K562 (cell line): ENCODE results near the gene CCDC136. TPM values are rescaled to one million over a fixed set of nuclear protein-coding genes. Genes with fewer than 3 reads are reported as not detected.
A peak's percentile ranks its signal among the peaks of the same experiment; 100 is the strongest.

ENCODE experiments used
- BRF2 ChIP-seq: IDR thresholded peaks from 3 replicates; pipeline ENCODE4 v1.6.1; 2011; ENCODE audit warnings: borderline replicate concordance, mild to moderate bottlenecking; ENCODE audit not compliant: insufficient read length, insufficient read depth
- CAMTA2 ChIP-seq: fragments of 250-450 bp; sonication (Bioruptor Pico); conservative IDR thresholded peaks from 2 replicates; pipeline ENCODE4 v1.5.1; 2022
- GABPA ChIP-seq: fragments of 200-800 bp; sonication (Bioruptor generic); conservative IDR thresholded peaks from 2 replicates; pipeline ENCODE4 v1.6.1; 2016; ENCODE audit warnings: low read depth, missing genetic modification characterization, missing compliant biosample characterization
- MBD2 ChIP-seq: sonication (generic); IDR thresholded peaks from 2 replicates; pipeline ENCODE4 v1.6.1; 2016; ENCODE audit warnings: low read depth, borderline replicate concordance
- NCOA4 ChIP-seq: fragments of 450-650 bp; IDR thresholded peaks from 2 replicates; pipeline ENCODE4 v1.6.1; 2018; ENCODE audit warnings: mild to moderate bottlenecking; ENCODE audit not compliant: partially characterized antibody
- RB1 ChIP-seq: fragments of 450-650 bp; IDR thresholded peaks from 2 replicates; pipeline ENCODE4 v1.6.1; 2017; ENCODE audit warnings: low read depth, mild to moderate bottlenecking
- SAFB2 ChIP-seq: fragments of 200-400 bp; formaldehyde crosslinking; IDR thresholded peaks from 2 replicates; pipeline ENCODE4 v1.6.1; 2018; ENCODE audit warnings: borderline replicate concordance, low read length, low read depth, moderate library complexity; ENCODE audit not compliant: severe bottlenecking
- SMAD2 ChIP-seq: fragments of 150-350 bp; IDR thresholded peaks from 2 replicates; pipeline ENCODE4 v1.6.1; 2014; ENCODE audit warnings: low read depth, mild to moderate bottlenecking, low read length
- SMAD3 ChIP-seq: fragments of 450-650 bp; formaldehyde crosslinking; conservative IDR thresholded peaks from 2 replicates; pipeline ENCODE4 v1.4.0; 2020; ENCODE audit warnings: mild to moderate bottlenecking
- SRSF1 ChIP-seq: fragments of 200-400 bp; formaldehyde crosslinking; IDR thresholded peaks from 2 replicates; pipeline ENCODE4 v1.6.1; 2017; ENCODE audit warnings: mild to moderate bottlenecking, low read depth, low read length, moderate library complexity
- SRSF7 ChIP-seq: fragments of 200-400 bp; formaldehyde crosslinking; optimal IDR thresholded peaks from 2 replicates; pipeline ENCODE3; 2017; ENCODE audit warnings: mild to moderate bottlenecking, low read depth, low read length
- ZHX1 ChIP-seq: fragments of 150-350 bp; conservative IDR thresholded peaks from 2 replicates; pipeline ENCODE4 v1.6.1; 2014; ENCODE audit warnings: low read length
- ZNF12 ChIP-seq: sonication (generic); formaldehyde crosslinking; IDR thresholded peaks from 2 replicates; pipeline ENCODE4 v1.4.0; 2020; ENCODE audit warnings: mild to moderate bottlenecking, missing genetic modification reagents
- ZNF146 ChIP-seq: IDR thresholded peaks from one replicate; pipeline ENCODE4 v1.6.1; 2018; ENCODE audit warnings: missing compliant biosample characterization; ENCODE audit not compliant: unreplicated experiment
- ZNF197 ChIP-seq: fragments of 200-800 bp; sonication (Bioruptor generic); IDR thresholded peaks from 2 replicates; pipeline ENCODE4 v1.6.1; 2016; ENCODE audit warnings: low read depth, missing genetic modification characterization, missing compliant biosample characterization
- ZNF639 ChIP-seq, 2 experiments: fragments of 200-800 bp in 1 of 2; sonication (Bioruptor generic) in 1 of 2; sonication (generic) in 1 of 2; formaldehyde crosslinking in 1 of 2; IDR thresholded peaks in 1 of 2; conservative IDR thresholded peaks in 1 of 2; 2 replicates each; pipeline versions ENCODE4 v1.5.0 to v1.6.1; 2016 to 2020; ENCODE audit warnings: missing compliant biosample characterization in 1 of 2, missing genetic modification characterization in 1 of 2, missing genetic modification reagents in 1 of 2
- polyA plus RNA-seq, 8 experiments: library from polyadenylated mRNA; depleted of rRNA in 4 of 8; stranded (reverse) in 5 of 8; unstranded in 3 of 8; fragments of >200 nt; fragmentation: Nextera tagmentation in 2 of 8; fragmentation: Illumina TruSeq in 1 of 8; extraction: Ambion mirVana in 2 of 8; extraction: Trizol in 1 of 8; gene quantifications; 2 replicates each; pipeline versions ENCODE4 v1.2.1 to v1.2.3, GENCODE V29; 2011 to 2014; ENCODE audit warnings: inconsistent platforms in 1 of 8, missing spikeins in 1 of 8
- total RNA-seq, 7 experiments: library from RNA; depleted of rRNA in 6 of 7; stranded (reverse); fragments of >200 nt in 6 of 7; fragmentation: Illumina TruSeq in 2 of 7; extraction: Trizol in 2 of 7; gene quantifications; 2 replicates each; pipeline versions ENCODE4 v1.2.1 to v1.2.3, GENCODE V29; 2011 to 2021; ENCODE audit warnings: low replicate concordance in 1 of 7

Gene CCDC136
- total and polyA plus RNA-seq, 9 of the 15 experiments (the other 6 are each of a cell fraction or from before 2014, with no cell fraction given): 2.4 to 40.8 (median 26.5) TPM

GRCh38 chr7:128827971-128828711, 36.4 kb downstream of the CCDC136 start (continued):
- TF ChIP-seq ZHX1 (no peak), ZNF197 (CRISPR knock-in tag) (no peak), SAFB2 (no peak), ZNF146 (no peak), ZNF639 (CRISPR knock-in tag; conservative IDR thresholded peaks at IDR 0.05 in 1 of 2, IDR thresholded peaks at IDR 0.05 in 1 of 2) (no peak), BRF2 (no peak), SRSF1 (no peak), CAMTA2 (CRISPR knock-in tag) (no peak), RB1 (no peak), MBD2 (no peak), SMAD2 (no peak), ZNF12 (0 out of 2 replicates have a peak, but pooled peaks have one; percentile 68), GABPA (tag) (no peak), SMAD3 (CRISPR knock-in tag) (no peak; the same call in 1 of the 2 replicates), SRSF7 (no peak), NCOA4 (no peak)
